Measurements from ENCODE around the gene ASXL3.

The ASXL3 gene

DNA sequence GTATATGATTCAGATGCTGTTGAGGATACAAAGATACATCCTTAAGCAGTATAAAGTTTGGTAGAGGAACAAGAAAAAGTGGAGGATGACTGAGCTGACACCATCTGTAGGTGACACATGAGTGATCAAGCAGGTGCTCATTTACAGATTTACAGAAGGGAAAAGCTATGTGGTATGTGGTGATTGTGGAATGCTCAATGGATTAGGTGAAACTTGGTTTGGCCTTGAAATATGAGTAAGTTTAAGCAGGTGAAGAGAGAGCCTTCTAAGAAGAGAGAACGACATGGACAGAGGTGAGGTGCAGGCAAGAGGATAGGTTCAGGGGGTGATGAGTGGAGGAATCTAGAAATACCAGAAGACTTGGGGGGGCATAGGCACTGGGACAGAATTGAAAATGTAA is 5.9 kb downstream of the ASXL3 start:
- DNase-seq (ENCODE audit: low read depth, low spot score) = no peak

DNA sequence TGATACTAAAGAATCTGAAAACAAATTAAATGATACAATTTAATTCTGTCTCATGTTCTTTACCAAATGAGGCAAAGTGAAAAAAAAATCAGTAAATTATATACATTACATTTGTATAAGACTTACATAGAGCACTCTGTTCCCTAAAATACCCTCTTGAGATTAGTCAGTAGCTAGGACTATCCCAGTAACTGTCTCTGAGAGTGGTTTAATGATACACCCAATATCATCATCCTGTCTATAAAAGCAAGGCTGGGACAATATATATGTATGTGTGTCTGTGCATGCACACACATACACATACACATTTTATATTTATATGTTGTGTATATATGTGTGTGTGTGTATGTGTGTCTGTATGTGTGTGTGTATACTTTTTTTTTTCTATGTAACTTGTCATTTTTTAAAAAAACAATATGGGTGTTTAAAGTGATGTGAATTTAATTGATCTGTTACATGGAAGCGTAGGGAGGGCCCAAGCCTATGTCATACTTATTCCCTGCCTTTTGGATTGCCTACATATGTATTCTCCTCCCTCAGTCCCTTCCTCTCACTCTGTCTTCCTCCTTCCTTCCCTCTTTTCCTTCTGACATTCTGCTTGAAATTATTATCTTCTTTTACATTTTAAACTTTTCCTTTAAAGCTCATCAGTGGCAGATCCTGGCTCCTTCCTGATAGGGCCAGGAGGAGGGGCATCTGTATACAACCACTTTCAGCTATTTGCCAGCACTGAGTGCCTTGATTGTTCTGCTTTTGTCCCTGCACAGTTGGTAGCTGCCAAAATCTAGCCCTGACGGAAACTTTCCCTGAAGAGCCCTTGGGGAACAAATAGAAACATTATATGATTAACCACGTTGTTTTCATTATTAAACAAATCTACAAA is 6.8 kb downstream of the ASXL3 start:
- DNase-seq (ENCODE audit: low read depth, low spot score) = no peak

DNA sequence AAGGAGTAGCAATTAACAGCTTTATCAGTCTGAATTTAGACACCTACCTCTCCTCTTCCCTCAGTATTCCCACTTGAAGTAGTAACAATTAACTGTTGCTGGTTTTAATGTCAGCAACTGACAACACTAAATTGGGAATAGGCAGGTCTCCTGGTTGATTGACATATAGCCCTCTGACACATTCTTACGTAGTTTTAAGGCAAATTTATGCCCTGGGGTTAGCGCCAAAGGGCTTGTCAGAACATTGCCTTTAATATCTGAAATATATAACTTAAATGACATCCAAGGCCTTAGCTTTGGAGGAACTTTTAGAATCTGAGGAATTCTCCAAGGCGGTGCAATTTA is 7.4 kb downstream of the ASXL3 start:
- no peak for DNase-seq (ENCODE audit: low read depth, low spot score)

DNA sequence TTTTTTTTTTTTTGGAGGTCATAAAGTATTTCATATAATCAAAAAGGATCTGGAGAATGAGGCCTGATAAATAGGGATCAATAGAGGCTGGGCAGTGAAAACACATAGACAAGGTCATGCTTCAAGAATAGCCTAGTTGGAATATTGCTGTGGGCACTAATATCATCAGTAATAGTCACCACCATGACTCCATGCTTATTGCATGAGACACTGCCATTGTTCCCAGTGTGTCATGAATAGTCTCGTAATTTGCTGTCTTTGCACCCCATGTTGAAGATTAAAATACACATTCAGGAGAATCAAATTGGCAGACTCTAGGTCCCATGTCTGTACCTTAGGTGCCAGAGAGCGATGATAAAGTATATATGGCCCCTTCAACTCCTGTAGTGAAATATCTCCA is 10.3 kb downstream of the ASXL3 start:
- DNase-seq (ENCODE audit: low read depth, low spot score) = no peak

DNA sequence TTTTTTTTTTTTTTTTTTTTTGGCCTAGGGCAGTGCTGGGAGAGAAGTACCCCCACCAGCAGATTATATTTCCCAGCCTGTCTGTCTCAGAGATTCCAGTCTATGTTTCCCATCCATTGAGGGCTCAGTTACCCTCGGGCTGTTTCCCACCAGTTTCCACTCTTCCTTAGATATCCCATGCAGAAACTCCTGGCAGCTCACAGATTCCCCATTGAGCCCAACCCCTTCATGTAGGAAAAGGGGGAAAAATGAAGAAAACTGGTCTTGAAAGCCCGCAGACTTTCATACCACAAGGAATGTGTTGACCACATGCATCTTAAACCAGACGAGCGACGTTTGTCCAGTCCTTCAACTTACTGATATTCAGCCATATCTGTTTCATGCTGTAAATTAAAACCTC is 15.2 kb downstream of the ASXL3 start:
- DNase-seq (ENCODE audit: low read depth, low spot score) = no peak

DNA sequence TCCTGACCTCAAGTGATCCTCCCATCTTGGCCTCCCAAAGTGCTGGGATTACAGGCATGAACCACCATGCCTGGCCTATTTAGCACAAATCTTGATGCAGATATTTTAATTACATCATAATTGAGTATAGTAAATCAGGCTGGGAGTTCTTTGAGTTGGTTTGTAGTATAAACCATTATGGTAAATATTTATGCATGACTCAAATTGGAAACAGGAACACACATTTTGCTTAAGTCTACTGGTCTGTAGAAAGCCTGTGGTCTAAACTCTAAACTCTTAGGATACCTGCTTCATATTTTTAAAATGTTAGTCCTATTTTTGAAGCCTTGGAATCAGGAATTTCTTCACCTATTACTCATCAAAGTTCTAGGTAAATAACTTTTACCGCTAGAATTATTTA is 16.8 kb downstream of the ASXL3 start:
- DNase-seq (ENCODE audit: low read depth, low spot score) = no peak

DNA sequence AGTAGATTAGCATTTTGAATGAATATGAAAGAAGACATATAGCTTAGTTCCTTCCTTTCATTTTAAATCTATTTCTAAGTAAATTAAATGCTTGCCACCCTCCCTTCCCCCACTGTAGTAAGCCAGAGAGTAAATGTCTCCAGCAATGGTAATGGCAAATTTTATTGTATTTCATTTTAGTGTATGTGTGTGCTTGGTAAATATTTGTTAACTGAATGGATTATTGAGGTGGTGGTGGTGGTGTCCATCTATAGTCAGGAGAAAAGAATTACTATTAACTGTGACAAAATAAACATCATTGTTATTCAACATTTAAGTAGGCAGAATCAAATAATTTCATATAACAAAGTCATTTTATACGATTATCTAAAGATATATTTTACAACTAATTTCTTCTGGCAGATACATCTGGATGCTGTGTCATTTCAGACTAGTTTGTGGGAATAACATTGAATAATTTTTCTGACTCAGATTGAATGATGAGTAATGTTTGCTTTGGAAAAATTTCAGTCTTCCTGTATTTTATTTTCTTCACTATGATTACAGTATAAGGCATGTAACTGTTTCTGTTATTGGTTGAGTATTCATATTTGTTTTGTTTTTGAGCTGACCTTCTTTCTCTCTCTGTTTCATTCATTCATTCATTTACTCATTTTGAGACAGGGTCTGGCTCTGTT is 18.3 kb downstream of the ASXL3 start:
- no peak for DNase-seq (ENCODE audit: low read depth, low spot score)

DNA sequence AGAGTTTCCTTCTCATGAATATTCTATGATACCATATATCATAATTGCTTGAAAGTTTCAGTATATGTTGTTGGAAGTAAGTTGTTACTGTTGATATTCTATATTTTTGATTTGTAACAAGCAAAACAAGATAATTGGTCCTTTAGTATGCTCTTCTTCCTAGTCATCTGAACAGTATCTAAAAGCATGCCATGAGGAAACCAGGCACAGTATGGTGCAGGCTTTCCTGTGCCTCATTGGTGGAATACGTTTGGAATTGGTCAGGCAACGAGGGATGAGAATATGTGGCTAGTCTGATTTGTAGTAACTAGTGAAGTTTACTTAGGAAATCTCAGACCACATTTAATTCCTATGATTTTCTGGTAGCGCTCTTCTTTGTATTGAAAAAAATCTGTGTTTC is 22.8 kb downstream of the ASXL3 start:
- no peak for DNase-seq (ENCODE audit: low read depth, low spot score)

DNA sequence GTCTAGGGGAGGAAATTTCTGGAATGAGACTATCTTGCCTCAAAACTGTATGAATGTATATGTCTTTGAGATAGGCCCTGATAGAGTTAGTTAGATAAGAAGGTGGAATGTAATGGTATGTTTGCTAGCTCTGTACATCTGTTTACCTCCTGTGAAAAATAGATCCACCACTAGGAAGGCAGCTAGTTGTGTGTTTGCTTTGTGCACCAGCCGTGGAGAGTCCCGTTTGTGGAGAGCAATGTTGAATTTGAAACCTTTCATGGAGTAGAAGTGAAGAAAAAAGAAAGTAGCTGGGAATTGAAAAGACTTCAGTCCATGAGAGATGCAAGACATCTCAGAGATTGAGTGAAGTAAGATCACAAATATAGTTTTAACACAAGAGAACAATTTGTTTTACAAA is 25.4 kb downstream of the ASXL3 start:
- no peak for DNase-seq (ENCODE audit: low read depth, low spot score)

DNA sequence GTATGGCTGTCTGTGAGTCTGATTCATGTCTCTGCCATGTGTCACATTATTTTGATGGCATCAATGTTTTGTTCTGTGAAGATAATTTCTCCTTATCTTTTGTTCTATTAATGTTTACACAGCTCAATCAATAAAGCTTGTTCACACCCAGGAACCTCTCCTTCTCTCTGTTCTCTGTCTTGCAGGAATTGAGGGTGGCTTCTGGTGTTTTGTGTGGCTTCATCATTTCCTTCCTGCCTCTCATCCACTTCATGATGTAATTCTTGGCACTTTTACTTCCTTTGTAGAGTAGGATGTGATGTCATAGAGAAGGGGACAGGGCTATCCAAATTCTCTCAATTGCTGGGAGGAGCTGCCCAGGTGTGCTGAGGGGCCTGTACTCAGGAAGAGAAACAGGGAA is 27.2 kb downstream of the ASXL3 start:
- DNase-seq (ENCODE audit: low read depth, low spot score) = no peak

DNA sequence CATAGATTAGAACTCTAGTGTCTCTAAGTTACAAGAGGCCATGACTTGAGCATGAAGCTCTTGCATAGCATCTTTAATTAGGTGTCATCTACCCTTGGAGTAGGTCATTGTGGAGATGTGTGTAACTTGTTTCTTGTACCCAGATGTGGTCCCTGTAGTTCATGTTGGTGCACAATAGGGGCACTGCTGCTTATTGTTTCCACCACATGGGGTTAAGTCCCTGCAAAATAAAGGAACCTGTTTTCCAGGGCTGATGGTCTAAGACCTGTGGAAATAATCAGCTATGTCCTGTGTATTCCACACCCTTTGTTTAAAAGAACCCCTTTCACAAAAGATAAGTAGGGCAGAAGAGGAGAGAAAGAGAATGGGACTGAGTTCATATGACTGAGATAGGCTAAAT is 28.6 kb downstream of the ASXL3 start:
- no peak for DNase-seq (ENCODE audit: low read depth, low spot score)

DNA sequence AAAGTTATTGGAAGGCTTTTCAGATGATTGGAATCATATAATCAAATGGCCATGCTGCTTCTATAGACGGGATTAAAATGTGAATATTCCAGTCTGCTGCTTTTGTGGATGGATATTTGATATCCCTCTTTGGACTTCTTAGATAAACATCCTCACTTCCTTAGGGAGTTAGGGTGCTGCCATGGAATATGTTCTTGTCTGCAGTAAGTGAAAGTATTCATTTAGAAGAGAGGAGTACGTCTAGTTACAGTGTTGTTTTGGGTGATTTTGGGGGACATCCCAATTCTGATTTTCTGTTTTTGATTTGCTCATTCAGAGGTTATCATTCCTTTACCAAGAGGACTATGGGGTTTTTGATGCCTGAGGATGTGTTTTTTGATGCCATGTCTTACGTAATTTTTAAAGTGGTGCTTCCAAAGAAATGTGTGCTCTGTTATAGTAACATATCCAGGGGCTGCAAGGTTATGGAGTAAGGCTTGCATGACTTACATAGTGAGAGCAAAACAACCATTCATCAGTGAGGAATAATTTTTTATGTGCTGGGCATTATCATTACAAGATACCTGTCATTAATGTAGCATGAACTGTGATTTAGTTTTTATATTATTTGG is 33.6 kb downstream of the ASXL3 start:
- DNase-seq (ENCODE audit: low read depth, low spot score) = no peak

DNA sequence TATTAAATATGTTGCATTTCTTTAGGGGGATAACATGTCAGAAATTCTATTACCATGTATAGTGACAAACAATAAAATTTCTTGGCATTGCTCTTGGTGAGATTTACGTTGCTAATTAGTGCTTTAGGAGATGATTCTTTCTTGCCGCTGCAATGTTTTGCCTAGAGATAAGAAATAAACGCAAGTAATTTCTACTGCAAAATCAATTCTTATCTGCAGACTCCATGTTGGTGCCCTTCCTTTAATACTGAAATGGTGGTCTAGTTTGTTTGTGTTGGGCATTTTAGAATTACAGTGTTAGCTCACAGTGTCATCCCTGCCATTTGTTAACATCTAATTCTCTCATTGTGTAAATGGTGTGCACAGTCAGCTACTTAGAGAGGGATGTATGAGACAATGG is 34.6 kb downstream of the ASXL3 start:
- DNase-seq (ENCODE audit: low read depth, low spot score) = no peak

DNA sequence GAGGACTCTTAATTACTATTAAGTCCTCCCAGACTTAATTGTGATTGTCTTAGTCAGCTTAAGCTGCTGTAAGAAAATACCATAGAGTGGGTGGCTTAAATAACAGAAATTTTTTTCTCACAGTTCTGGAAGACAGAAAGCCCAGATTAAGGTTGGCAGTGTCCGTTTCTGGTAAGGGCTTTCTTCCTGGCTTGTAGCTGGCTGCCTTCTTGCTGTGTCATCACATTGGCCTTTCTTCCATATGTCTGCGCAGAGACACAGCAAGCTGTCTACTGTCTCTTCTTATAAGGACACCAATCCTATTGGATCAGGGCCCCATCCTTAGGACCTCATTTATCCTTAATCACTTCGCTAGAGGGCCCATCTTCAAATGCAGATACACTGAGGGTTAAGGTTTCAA is 38.5 kb downstream of the ASXL3 start:
- DNase-seq (ENCODE audit: low read depth, low spot score) = no peak

DNA sequence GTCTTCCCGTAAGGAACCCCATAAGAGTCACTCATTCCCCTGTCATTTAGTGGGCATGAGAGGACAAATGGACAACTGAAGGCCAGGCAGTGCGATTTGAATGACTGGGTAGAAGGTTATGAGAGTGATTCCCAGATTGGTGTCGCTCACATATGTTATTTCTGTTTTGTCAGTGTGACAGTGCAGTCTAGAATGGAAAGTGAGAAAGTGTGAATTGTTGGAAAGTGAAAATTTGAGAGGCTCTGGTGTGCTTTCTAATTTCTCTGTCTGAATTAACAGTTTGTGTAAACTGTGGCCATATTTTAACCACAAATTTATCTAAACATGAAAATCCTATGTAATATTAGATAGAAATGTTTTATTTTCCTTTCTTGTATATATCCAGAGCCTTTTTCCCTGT is 49.1 kb downstream of the ASXL3 start:
- no peak for DNase-seq (ENCODE audit: low read depth, low spot score)

DNA sequence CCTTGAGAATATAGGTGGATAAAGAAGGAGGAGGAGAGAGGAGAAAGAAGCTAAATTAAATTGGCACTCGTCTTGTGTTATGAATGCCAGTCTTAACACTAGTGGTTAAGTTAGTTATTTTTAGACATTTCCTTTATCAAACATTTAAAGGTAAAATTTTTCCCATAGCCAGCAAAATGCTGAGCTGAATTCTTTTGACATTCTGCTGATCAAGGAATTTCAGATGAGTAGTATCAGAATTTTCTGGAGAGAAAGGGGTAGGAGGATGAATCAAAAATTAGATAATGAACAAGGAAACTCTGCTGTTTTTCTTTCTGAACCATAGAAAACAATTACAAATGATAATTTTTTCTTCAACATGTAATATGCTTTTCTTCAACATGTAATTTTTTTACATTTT is 52.5 kb downstream of the ASXL3 start:
- DNase-seq (ENCODE audit: low read depth, low spot score) = no peak

DNA sequence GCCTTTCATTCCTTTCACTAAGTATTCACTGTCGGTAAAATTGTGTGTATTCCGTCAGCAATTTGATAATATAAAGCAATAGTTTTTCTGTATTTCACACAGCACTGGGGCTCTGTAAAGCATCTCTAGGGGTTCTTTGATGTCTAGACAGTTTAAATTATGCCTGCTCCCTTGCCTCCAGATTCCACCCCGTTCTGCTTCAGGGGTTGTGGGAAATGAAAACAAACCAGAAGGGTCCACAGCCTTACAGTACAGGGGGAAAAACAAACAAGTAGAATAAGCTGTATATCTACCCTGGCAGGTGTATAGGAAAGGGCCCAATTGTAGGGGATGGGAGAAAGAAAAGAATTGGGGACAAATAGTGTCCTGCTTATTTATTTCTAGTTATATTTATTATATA is 63.1 kb downstream of the ASXL3 start:
- DNase-seq (ENCODE audit: low read depth, low spot score) = no peak

DNA sequence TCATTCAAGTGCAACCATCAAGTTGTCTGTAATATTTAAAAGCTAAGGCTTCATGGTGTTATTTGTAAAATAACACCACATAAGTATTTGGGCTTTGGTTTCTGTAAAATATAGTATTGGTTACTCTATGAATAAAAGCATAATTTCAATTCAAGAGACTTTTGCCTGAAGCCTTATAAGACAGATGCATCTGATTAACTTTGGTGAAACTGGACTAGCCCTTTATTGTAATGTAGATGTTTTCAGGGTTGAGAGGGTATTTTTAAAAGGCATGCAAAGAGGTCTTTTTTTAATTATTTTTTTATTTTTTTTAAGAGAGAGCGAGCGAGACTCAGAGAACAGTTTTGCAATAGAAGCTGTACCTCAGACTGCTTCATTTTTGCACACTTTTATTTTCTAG is 66.5 kb downstream of the ASXL3 start:
- DNase-seq (ENCODE audit: low read depth, low spot score) = no peak

DNA sequence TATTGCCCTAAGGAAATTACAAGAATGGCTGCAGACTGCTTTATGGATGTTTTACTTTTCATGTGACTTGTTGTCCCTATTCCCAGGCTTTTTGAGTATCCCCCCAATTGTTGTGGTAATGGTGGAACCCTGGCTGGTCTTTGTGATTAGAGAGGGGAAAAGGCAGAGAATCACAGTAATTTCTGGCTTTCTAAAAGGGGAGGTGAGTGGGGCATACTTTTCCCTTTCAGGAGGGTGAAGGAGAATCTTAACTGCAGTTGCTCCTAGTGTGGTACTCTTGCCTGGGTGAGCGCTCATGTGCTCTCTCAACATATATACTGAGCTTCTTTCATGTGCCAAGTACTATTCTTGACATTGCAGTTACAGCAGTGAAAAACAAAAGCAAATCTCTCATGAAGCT is 69.3 kb downstream of the ASXL3 start:
- no peak for DNase-seq (ENCODE audit: low read depth, low spot score)

DNA sequence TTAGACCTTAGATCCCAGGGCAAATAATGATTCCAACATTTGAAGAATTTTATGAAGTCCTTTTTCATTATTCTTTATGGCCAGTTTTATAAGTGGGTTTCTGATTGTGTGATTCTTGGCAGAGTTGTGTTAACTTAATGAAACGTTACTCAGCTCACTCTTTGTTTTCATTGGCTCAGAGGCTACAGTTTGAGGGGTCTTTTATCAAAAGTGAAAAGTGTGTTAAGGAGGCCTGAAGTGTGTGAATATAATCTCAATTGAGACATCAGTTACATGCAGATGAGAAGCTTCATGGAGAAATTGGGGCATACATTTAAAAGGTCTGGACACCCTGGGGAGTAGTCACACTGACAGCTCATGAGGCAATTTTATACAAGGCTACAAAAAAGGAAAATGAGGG is 74.6 kb downstream of the ASXL3 start:
- no peak for DNase-seq (ENCODE audit: low read depth, low spot score)

DNA sequence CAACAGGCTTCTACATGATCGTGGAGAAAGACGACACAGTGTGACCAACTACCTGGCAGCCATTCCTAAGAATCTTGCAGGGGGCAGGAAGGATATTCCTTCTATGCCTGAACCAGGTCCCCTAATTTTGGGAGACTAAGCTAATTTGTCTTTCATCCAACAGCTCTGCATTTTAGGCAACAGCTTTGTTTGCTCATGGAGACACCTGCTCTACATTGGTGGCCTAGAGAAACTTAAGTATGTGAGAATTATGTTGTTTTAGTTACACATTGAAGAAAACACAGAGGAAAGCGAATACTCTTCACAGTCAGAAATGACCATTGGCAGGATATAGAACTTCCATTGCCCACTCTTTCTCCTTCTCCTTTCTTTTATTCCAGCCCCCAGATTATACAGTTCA is 75.2 kb downstream of the ASXL3 start:
- no peak for DNase-seq (ENCODE audit: low read depth, low spot score)

DNA sequence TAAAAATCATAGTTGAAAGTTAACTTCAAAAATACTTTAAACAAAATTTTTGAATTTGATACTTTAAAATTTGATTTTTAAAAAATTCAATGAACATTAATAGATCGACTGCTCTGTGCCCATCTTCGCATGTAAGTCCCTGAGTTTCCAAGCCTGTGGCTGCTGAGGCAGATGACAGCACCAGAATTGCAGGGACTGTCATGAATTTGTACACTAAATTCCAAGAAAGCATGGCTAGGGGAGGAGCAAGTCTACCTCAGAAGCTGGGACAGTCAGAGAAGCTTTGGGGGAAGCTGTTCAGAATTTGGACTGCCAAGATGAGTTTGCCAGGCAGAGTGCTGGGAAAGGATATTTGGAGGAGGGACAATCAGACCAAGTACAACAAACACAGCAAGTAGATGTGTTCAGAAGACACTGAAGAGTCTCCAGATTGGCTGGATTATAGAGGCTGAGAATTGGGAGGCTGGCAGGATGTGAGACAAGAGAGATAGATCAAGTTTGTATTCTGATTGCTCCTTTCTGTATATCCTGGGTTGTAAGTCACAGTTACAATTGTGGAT is 79.0 kb downstream of the ASXL3 start:
- DNase-seq (ENCODE audit: low read depth, low spot score) = no peak
